Stomach (tissue), 9 donors: ENCODE measurements around the gene LAMTOR2. TPM values are rescaled to one million over a fixed set of nuclear protein-coding genes. Genes with fewer than 3 reads are reported as not detected.
"Not testable (repeated sequence)": the region's sequence is repeated elsewhere in the genome, so short reads cannot be mapped to it uniquely, and the experiment has no call there.

Source experiments
- DNase-seq, 2 donors: peaks; one replicate each; pipeline versions ENCODE4 v3.0.0 to v3.0.0-alpha.2; 2013 to 2019
- H3K27ac ChIP-seq, 5 donors: fragments of 200-600 bp in 4 of 5; sonication (generic) in 4 of 5; one replicate each; pipeline ENCODE4 v1.5.1; 2013 to 2019; ENCODE audit warnings: mild to moderate bottlenecking in 1 of 5, moderate library complexity in 1 of 5
- H3K27me3 ChIP-seq, 3 donors: fragments of 200-600 bp; sonication (generic); one replicate each; pipeline ENCODE4 v1.5.1; 2017 to 2019; ENCODE audit warnings: mixed run types in 1 of 3
- H3K36me3 ChIP-seq, 4 donors: fragments of 200-600 bp; sonication (generic); 1 replicate in 3 of 4; 2 replicates in 1 of 4; pipeline ENCODE4 v1.5.1; 2016 to 2019
- H3K4me1 ChIP-seq, 4 donors: fragments of 200-600 bp; sonication (generic); one replicate each; pipeline ENCODE4 v1.5.1; 2016 to 2019
- H3K4me3 ChIP-seq, 4 donors: fragments of 200-600 bp; sonication (generic) in 3 of 4; one replicate each; pipeline ENCODE4 v1.5.1; 2016 to 2019; ENCODE audit warnings: mild to moderate bottlenecking in 1 of 4
- H3K9me3 ChIP-seq, 4 donors: fragments of 200-600 bp; sonication (generic); one replicate each; pipeline ENCODE4 v1.5.1; 2016 to 2019
- EP300 ChIP-seq: sonication (generic); formaldehyde crosslinking; IDR thresholded peaks from one replicate; pipeline ENCODE4 v1.6.1; 2017; ENCODE audit warnings: antibody characterized with exemption
- POLR2A ChIP-seq, 4 donors: fragments of 450-650 bp; IDR thresholded peaks; one replicate each; pipeline ENCODE4 v1.6.1; 2016; ENCODE audit warnings: antibody characterized with exemption in 4 of 4, control low read depth in 2 of 4, mild to moderate bottlenecking in 1 of 4, moderate library complexity in 1 of 4
- POLR2AphosphoS5 ChIP-seq, 3 donors: sonication (generic); formaldehyde crosslinking; IDR thresholded peaks; one replicate each; pipeline ENCODE4 v1.6.1; 2016; ENCODE audit warnings: antibody characterized with exemption in 3 of 3
- WGBS, 5 donors: extraction: QIAGEN DNeasy Blood & Tissue Kit in 3 of 5; methylation state at CpG; one replicate each; pipeline versions ENCODE4 v1.1.5 to v1.1.7; 2013 to 2018; 5-methylcytosine and 5-hydroxymethylcytosine counted together
- intact Hi-C: fragments of 100-400 bp; cut with DNase I; formaldehyde crosslinking; loops from one replicate; pipeline ENCODE4 v1.15.1; 2023; ENCODE audit warnings: low total_unique reads
- polyA plus RNA-seq, 3 donors: library from polyadenylated mRNA; stranded (reverse); fragments of 200-250 nt; gene quantifications; one replicate each; pipeline ENCODE4 v1.2.3, GENCODE V29; 2013
- total RNA-seq, 5 donors: library from RNA; depleted of rRNA; stranded (reverse); fragments of >200 nt; gene quantifications; one replicate each; pipeline versions ENCODE4 v1.1.0 to v1.2.3, GENCODE V29; 2014 to 2016
- TF ChIP-seq, protein P1 (sequence below), 7 experiments: fragments of 450-650 bp in 4 of 7; fragments of 200-600 bp in 3 of 7; sonication (generic) in 3 of 7; IDR thresholded peaks; one replicate each; pipeline ENCODE4 v1.5.1; 2016 to 2019; ENCODE audit warnings: antibody characterized with exemption in 7 of 7, control low read depth in 2 of 7, mild to moderate bottlenecking in 1 of 7
- donor health status: healthy with polysubstance abuse.
- donor health status: Bipolar disorder and iron deficiency.
- donor health status: healthy.

The LAMTOR2 gene
- total and polyA plus RNA-seq, 8 donors: 7.0 to 170 (median 40.6) TPM; not detected in 1

- H3K9me3 ChIP-seq: no peaks in the 10 kb centered on the region
- DNase-seq: no peak
- H3K4me1 ChIP-seq: peaks cover 0 to 22% (median 6%) of the 10 kb centered on the region in 4 donors
- intact Hi-C loops: no loop called here
- no peak for TF ChIP-seq POLR2AphosphoS5 (IDR thresholded peaks at IDR 0.05)
- no peak for TF ChIP-seq POLR2A (IDR thresholded peaks at IDR 0.05)
- TF ChIP-seq, protein P1, sequence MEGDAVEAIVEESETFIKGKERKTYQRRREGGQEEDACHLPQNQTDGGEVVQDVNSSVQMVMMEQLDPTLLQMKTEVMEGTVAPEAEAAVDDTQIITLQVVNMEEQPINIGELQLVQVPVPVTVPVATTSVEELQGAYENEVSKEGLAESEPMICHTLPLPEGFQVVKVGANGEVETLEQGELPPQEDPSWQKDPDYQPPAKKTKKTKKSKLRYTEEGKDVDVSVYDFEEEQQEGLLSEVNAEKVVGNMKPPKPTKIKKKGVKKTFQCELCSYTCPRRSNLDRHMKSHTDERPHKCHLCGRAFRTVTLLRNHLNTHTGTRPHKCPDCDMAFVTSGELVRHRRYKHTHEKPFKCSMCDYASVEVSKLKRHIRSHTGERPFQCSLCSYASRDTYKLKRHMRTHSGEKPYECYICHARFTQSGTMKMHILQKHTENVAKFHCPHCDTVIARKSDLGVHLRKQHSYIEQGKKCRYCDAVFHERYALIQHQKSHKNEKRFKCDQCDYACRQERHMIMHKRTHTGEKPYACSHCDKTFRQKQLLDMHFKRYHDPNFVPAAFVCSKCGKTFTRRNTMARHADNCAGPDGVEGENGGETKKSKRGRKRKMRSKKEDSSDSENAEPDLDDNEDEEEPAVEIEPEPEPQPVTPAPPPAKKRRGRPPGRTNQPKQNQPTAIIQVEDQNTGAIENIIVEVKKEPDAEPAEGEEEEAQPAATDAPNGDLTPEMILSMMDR (IDR thresholded peaks at IDR 0.05): no peak
- no peak for TF ChIP-seq EP300
- WGBS, 5 donors: 70 to 81% (median 75%) methylated on average over 16 of the region's 16 CpGs
- peaks cover 0 to 42% (median 27%) of the 10 kb centered on the region in 4 donors for H3K36me3 ChIP-seq
- H3K4me3 ChIP-seq: no peak overlapping the region
- H3K27me3 ChIP-seq: peaks cover 0 to 7% (median 0%) of the 10 kb centered on the region in 3 donors
- H3K27ac ChIP-seq: no peak overlapping the region
Observed at GRCh38 chr1:156065871-156066270, 11.3 kb downstream of the LAMTOR2 start.

DNA sequence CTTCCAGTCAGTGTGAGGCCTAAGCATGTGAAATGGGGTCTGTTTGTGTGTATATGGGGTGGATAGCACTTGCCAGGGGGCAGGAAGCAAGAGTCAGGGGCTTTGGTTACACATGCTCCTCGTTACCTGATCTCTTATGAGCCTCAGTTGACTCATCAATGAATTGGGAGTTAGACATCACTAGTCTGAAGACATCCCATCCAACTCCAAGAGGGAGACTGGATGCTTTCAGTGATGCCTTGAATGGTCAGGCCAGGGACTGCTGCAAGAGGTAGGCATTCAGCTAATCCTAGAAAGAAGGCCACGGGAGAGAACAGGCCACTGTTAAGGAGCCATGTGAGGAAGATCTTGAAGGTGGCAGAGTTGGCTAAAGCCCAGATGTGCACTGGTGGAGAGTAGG, 12.7 kb downstream of the LAMTOR2 start:
- no peak for DNase-seq
- intact Hi-C loops: no loop called here
- Histone ChIP-seq H3K36me3 (peaks cover 5 to 52% (median 34%) of the 10 kb centered on the region in 4 donors), H3K27me3 (peaks cover 0 to 7% (median 0%) of the 10 kb centered on the region in 3 donors), H3K4me1 (peaks cover 0 to 22% (median 6%) of the 10 kb centered on the region in 4 donors), H3K9me3 (no peaks in the 10 kb centered on the region), H3K4me3 (no peak overlapping the region), H3K27ac (no peak overlapping the region)
- no peak for TF ChIP-seq POLR2A (IDR thresholded peaks at IDR 0.05)
- TF ChIP-seq, protein P1 (IDR thresholded peaks at IDR 0.05): no peak
- TF ChIP-seq EP300: no peak
- TF ChIP-seq POLR2AphosphoS5 (IDR thresholded peaks at IDR 0.05): no peak
- WGBS, 5 donors: 74 to 89% (median 80%) methylated on average over 2 of the region's 2 CpGs

GRCh38 chr1:156069490-156070455, 15.2 kb downstream of the LAMTOR2 start:
- Histone ChIP-seq H3K9me3 (no peaks in the 10 kb centered on the region), H3K4me3 (no peak overlapping the region), H3K27me3 (peaks cover 0 to 7% (median 0%) of the 10 kb centered on the region in 3 donors), H3K36me3 (peaks cover 5 to 62% (median 37%) of the 10 kb centered on the region in 4 donors), H3K27ac (no peak overlapping the region), H3K4me1 (peaks cover 0 to 22% (median 0%) of the 10 kb centered on the region in 4 donors)
- intact Hi-C loops: no loop called here
- TF ChIP-seq POLR2AphosphoS5 (IDR thresholded peaks at IDR 0.05) (no peak), POLR2A (IDR thresholded peaks at IDR 0.05) (no peak), EP300 (no peak)
- TF ChIP-seq, protein P1 (IDR thresholded peaks at IDR 0.05): no peak
- no peak for DNase-seq
- WGBS, 5 donors: 74 to 95% (median 83%) methylated on average over 3 of the region's 3 CpGs

DNA sequence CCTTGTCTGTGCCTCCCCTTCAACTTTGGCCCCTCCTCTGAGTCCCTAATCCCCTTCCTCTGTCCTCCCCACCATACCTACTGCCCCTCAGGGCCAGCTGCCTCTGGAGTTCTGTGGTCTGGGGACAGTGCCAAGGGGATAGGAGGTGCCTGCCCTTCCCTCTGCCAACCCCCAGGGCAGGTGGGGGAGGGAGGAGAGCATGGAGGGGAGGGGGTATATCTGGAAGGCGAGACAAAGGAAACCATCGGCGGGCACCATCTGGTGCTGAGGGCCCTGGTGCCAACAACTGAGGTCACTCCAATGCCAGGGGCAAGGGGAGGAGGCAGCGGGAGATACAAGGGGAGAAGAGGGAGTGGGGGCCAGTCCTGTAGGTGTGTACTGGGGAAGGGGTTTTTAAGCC, 16.0 kb downstream of the LAMTOR2 start:
- TF ChIP-seq POLR2A (IDR thresholded peaks at IDR 0.05) (no peak), EP300 (no peak), POLR2AphosphoS5 (IDR thresholded peaks at IDR 0.05) (no peak)
- TF ChIP-seq, protein P1 (IDR thresholded peaks at IDR 0.05): no peak
- no peak for DNase-seq
- 53 to 63% (median 58%) methylated on average over 4 of the region's 4 CpGs for WGBS, 5 donors
- H3K4me3 ChIP-seq: no peak overlapping the region
- H3K36me3 ChIP-seq: peaks cover 5 to 62% (median 37%) of the 10 kb centered on the region in 4 donors
- intact Hi-C loops: no loop called here
- no peak overlapping the region for H3K27ac ChIP-seq
- peaks cover 0 to 23% (median 0%) of the 10 kb centered on the region in 4 donors for H3K4me1 ChIP-seq
- H3K9me3 ChIP-seq: no peaks in the 10 kb centered on the region
- peaks cover 0 to 7% (median 0%) of the 10 kb centered on the region in 3 donors for H3K27me3 ChIP-seq

- intact Hi-C loops, H3K27me3 ChIP-seq, H3K9me3 ChIP-seq, H3K4me3 ChIP-seq, DNase-seq, H3K27ac ChIP-seq: not testable (repeated sequence)
- Histone ChIP-seq H3K4me1 (peaks cover 0 to 23% (median 7%) of the 10 kb centered on the region in 4 donors), H3K36me3 (peaks cover 5 to 58% (median 37%) of the 10 kb centered on the region in 4 donors)
- WGBS, 5 donors: 83 to 92% (median 90%) methylated on average over 7 of the region's 7 CpGs
Observed at GRCh38 chr1:156071332-156071816, 16.8 kb downstream of the LAMTOR2 start.
